A204.1 (cell line): ENCODE measurements around the gene KIFC3.
"Not testable (repeated sequence)": the region's sequence is repeated elsewhere in the genome, so short reads cannot be mapped to it uniquely, and the experiment has no call there.

Experiments used
- FAIRE-seq: peaks from 2 replicates; lab custom pipeline; 2012; peaks lifted over from hg19 to GRCh38; lab: Jason Lieb, UNC

KIFC3 gene

DNA sequence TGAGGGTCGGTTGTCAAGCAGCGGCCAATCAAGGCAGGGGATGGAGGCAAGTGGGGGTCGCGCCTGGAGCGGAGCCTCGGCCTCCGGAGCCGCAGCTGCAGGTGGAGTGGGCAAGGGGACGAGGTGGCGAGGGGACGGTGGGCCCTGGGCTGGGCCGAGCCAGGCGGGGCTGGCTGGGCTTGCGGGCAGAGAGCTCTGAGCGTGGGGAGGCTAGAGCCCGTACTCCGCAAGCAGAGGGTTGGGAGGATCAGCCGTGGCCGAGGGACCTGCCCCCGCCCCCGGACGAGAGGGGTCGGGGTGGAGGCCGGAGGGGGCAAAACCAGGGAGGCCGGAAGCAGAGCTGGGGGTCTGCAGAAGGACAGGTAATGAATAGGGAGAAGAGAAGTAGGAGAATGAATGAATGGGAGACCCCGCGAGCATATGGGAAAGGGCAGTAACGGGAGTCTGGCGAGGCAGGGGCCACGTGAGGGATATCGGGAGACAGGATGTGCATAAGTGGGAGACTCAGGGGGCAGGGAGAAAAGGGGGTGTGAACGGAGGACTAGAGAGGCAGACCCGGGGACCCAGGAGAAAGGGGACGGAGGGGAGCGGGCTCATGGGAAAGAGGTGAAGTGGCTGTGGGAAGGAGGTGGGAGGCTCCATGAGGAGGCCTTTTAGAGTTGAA is 66.4 kb downstream of the KIFC3 start, which contains the start of gene KATNB1:
KATNB1 (plus strand) TSS at position 16 of the 664 bp plus-strand sequence. CDS start 1,474 bp downstream, outside the sequence.
- FAIRE-seq: no peak

DNA sequence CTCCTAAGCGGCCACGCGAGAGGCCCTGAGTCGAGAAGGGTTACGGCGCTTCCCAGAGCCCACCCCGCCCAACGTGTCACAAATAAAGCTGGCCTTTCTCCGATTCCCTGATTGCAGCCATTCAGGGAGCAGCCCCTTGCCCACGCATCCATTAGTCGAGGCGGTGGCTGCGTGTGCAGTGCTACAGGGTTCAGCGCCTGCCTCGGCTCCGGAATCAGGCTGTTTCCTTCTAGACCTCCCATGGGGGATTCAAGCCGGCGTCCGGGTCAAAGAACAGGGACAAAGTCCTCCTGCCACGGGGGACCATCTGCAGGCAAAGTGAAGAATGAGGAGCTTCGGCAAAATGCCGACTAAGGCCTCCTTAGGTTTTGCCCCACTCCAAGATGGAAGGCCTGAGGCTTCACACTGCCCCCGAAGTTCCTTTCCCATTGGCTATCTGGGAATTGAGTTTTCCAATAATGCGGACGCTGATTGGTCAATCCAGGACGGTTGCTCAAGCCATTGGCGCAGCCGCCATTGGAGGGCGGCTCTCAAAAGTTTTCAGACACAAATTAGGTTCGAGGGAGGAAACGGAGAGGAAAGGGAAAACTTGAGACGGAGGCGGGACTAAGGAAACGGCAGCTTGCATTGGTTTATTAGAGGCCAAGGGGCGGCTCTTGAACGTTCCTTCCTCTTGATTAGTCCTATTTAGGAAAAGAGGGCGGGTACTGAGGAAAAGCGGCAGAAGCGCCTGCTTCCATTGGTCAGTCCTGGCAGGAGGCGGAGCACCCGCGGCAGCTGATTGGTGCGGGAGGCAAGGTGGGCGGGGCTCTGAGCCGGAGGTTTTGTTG is 67.2 kb downstream of the KIFC3 start:
- FAIRE-seq: peak; percentile 100

DNA sequence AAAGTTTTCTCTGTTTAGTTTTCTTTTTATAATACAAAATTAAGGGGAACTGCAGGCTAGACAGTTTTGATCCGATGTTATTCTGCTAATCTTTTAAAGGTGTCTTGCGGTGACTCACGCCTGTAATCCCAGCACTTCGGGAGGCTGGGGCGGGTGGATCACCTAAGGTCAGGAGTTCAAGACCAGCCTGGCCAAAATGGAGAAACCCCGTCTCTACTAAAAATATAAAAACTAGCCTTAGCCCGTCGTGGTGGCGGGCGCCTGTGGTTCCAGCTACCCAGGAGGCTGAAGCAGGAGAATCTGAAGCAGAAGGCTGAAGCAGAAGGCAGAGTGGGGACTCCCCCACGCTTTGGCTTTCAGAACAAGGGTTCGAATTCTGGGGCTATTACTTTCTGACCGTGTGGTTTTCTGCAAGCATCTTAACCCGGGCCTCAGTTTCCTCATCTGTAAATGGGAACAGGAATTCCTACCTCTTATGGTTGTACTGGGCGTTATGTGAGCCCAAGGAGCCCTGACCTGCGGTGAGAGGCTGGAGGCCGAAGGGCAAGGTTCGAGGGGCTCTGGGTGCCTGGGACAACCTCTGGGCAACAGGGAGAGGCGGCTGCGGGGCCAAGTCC is 67.9 kb downstream of the KIFC3 start:
- FAIRE-seq: no peak

DNA sequence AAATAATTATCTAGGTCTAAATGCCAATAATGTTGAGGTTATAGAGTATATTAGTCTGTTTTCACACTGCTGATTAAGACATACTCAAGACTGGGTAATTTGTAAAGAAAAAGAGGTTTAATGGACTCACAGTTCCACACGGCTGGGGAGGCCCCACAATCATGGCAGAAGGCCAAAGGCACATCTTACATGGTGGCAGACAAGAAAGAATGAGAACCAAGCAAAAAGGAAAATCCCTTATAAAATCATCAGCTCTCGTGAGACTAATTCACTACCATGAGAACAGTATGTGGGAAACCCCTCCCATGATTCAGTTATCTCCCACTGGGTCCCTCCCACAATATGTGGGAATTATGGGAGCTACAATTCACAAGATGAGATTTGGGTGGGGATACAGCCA is 69.6 kb downstream of the KIFC3 start:
- no peak for FAIRE-seq

DNA sequence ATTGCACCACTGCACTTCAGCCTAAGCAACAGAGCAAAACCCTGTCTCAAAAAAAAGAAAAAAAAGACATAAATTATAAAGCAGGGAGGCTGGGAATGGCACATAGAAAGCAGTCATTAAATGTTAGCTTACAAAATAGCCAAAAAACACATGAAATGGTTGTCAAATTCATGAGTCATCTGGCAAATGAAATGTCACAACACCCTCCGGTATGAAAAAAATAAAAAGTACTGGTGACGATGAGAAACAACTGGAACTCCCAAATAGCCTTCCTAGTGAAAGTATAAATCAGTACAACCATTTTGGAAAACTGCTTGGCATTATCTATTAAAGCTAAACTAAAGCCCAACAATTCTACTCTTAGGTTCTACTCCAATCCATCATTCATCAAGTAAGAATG is 70.3 kb downstream of the KIFC3 start:
- FAIRE-seq: no peak

DNA sequence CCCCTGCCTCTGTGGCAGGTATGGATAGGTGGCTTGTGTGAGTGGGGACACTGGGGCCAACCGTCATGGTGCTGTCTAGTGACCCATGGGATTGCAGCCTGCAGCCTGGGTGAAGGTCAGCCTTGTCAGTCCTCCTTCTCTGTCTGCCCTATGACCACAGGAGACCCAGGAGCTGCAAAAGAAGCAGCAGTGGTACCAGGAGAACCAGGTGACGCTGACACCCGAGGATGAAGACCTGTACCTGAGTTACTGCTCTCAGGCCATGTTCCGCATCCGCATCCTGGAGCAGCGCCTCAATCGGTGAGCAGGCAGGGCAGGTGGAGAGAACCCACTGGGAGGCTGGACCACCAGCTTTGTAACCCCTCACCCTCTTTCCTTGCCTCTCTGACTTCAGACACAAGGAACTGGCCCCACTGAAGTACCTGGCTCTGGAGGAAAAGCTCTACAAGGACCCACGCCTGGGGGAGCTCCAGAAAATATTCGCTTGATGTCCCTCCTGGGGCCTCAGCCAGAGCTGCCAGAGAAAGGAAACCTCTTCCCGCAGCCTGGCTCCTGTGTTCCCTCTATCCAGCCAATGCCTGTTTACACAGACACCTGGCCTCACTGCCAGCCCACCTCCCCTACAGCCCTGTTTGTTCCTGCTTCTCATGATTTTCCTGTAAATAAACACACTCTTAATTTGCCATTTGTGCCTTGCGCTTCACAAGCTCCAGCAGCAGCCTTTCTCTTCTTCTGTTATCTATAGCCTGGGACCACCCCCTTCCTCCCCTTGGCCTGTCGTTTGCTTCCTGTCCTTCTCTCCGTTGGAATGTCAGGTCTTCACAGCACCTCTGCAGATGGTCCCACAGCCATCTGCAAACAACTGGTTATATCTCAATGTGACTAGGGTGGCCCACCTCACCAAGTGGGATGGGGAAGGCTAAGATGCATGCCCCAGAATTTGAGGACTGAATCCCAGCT is 71.2 kb downstream of the KIFC3 start:
- FAIRE-seq: no peak

DNA sequence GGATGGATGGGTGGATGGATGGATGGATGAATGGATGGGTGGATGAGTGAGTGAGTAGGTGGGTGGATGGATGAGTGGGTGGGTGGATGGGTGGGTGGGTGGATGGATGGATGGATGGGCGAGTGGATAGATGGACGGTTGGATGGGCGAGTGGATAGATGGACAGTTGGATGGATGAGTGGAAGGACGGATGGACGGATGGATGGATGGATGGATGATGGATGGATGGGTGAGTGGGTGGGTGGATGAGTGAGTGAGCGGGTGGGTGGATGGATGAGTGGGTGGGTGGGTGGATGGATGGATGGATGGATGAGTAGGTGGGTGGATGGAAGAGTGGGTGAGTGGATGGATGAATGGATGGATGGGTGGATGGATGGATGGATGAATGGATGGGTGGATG is 72.4 kb downstream of the KIFC3 start:
- not testable (repeated sequence) for FAIRE-seq

DNA sequence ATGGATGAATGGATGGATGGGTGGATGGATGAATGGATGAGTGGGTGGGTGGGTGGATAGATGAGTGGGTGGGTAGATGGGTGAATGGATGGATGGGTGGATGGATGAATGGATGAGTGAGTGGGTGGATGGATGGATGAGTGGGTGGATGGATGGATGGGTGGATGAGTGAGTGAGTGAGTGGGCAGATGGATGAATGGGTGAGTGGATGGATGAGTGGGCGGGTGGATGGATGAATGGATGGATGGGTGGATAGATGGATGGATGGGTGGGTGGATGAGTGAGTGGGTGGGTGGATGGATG is 73.2 kb downstream of the KIFC3 start:
- FAIRE-seq: no peak

DNA sequence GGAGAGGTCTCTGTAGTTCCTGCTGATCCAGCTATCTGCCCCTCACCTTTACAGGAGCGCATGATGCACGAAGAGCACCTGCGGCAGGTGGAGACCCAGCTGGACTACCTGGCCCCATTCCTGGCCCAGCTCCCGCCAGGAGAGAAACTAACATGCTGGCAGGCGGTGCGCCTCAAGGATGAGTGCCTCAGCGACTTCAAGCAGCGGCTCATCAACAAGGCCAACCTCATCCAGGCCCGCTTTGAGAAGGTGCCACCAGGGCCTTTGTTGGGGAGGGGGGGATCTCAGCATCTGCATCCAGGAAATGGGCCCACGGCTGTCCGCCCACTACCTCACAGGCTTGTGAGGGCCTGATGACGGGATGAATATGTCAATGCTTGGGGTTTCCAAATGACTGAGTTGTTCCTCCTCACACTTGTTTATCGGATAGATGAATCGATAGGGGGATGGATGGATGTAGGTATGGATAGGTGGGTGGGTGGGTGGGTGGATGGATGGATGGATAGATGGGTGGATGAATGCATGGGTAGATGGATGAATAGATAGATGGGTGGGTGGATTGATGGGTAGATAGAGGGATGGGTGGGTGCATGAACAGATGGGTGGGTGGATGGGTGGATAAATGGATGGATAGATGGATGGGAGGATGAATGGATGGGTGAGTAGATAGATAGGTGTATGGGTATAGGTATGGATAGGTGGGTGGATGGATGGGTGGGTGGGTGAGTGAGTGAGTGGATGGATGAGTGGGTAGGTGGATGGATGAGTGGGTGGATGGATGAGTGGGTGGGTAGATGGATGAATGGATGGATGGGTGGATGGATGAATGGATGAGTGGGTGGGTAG is 73.7 kb downstream of the KIFC3 start:
- no peak for FAIRE-seq

DNA sequence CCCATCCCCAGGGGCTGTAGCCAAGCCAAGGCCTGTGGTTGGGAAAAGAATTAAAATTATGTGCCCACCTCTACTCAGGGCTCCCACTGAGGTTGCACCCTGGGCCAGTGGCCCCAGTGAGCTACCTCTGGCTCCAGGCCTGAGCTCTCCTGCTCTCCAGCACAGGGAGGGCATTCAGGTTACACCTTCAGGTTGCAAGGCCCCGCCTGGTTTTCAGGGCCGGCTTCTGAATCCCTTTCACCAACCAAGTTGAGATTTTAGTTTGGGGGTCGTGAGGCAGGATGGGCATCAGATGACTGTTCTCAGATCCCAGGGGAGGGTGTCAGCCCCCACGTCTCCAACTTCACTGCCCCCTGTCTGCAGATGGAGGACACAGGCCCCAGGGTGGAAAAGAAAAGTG is 74.7 kb downstream of the KIFC3 start:
- FAIRE-seq: no peak

DNA sequence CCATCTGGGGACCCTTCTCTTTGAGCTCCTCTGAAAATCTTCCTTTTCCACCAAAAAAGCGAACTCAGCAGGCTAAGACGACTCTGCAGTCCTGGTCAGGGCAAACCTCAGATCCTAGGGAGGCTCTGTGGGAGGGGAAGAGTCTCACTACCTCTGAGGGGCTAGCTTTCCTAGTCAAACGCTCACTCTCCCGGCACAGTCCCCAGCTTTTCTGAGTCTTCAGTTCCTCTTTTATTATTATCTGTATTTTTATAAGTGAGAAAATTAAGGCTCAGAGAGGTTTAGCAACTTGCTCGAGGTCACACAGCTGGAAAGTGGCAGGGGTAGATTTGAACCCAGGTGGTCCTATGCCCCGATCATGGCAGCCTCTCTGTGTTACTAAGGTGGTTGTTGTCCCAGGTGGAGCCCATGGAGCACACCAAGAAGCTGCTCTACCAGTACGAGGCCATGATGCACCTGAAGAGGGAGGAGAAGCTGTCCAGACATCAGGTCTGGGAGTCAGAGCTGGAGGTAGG is 75.8 kb downstream of the KIFC3 start:
- no peak for FAIRE-seq

DNA sequence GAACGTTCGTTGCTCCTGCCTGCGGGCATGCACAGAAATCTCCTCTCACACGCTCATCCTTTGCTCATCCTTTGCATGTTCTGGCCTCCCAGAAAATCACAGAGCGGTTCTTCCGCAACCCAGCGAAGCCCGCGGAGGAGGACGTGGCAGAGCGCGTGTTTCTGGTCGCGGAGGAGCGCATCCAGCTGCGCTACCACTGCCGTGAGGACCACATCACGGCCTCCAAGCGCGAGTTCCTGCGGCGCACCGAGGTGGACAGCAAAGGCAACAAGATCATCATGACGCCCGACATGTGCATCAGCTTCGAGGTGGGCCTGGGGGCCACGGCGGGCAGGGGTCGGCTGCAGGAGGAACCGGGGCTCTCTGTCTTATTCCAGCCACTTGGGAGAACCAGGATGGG is 76.3 kb downstream of the KIFC3 start:
- no peak for FAIRE-seq

DNA sequence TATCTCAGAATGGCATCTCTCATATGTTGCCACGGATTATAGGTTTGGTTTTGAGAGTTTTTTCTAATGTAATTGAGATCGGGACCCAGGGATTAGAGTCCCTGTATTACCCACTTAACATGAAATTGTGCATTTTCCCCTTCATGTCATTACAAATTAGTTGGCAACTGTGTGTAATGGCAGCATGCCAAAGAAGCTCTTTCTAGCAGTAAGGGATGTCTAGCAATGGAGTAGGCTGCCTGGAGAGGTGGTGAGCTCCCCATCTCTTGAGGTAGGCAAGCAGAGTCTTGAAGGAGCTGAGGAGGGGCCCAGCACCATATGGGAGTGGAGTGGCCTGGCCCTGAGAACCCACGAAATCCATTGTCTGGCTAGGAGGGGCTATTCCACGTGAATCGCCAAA is 76.7 kb downstream of the KIFC3 start:
- FAIRE-seq: no peak

DNA sequence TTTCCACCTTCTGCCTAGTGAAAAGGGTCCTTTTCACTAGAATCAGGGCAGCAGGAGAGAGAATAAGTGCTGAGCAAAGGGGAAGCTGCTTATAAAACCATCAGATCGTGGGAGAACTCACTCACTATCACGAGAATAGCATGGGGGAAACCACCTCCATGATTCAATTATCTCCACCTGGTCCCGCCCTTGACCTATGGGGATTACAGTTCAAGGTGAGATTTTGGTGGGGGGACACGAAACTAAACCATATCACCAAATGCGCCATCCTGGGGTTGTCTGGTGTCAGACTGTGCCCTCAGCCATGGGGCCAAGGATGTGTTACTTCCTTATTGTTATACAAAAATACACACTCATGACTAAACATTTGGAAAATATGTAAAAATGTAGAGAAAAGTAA is 77.1 kb downstream of the KIFC3 start:
- no peak for FAIRE-seq

DNA sequence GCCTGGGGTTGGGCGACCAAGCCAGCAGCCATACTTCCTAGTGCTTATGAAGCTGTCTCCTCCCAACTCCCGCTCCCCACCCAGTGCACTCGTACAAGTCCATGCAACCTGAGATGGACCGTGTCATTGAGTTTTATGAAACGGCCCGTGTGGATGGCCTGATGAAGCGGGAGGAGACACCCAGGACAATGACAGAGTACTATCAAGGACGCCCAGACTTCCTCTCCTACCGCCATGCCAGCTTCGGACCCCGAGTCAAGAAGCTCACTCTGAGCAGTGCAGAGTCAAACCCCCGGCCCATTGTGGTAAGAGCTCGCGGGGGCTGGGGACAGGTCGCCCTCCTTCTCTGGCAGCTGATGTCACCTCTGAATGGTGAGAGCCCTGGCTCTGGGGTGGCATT is 77.8 kb downstream of the KIFC3 start:
- no peak for FAIRE-seq

DNA sequence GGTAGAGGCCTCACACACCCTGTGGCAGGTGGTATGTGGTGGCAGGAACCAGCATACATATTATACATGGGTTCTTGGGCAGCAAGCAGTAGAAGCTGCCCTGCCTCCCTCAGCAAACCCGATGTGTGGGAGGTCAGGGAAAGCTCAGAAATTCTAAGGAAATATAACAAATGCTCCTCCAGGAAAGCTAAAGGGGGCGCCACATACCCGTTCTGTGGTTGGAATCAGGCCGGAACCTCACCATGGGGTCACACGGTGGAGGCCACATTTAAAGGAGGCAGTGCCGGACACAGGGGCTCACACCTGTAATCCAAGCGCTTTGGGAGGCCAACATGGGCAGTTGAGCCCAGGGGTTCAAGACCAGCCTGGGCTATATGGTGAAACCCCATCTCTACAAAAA is 79.1 kb downstream of the KIFC3 start:
- FAIRE-seq: no peak

DNA sequence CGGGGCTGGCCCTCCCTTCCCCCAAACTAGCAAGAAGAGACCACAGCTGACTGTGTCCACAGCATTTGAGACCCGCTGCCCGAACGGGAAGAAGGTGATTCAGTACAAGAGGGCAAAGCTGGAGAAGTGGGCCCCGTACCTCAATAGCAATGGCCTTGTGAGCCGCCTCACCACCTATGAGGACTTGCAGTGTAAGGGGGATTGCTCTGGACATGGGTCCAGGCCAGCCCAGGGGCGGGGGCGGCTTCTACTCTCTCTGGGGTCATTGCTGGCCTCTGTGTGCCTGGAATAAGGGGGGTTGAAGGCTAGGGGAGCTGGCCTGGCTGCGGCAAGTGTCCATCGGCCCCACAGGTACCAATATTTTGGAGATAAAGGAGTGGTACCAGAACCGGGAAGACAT is 79.6 kb downstream of the KIFC3 start:
- FAIRE-seq: no peak

DNA sequence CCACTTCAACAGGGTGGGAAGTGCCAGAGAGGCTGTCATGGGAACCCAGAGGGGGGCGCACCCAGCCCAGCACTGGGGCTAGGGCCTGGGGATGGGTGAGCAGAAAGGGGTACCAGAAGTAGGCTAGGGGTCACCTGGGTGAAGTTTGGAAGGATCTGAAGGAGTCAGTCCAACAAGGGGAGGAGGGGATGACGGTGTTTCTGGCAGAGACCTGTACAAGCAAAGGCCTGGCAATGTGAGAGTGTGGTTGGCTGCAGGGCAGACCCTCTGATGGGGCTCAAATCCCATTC is 80.1 kb downstream of the KIFC3 start:
- no peak for FAIRE-seq

DNA sequence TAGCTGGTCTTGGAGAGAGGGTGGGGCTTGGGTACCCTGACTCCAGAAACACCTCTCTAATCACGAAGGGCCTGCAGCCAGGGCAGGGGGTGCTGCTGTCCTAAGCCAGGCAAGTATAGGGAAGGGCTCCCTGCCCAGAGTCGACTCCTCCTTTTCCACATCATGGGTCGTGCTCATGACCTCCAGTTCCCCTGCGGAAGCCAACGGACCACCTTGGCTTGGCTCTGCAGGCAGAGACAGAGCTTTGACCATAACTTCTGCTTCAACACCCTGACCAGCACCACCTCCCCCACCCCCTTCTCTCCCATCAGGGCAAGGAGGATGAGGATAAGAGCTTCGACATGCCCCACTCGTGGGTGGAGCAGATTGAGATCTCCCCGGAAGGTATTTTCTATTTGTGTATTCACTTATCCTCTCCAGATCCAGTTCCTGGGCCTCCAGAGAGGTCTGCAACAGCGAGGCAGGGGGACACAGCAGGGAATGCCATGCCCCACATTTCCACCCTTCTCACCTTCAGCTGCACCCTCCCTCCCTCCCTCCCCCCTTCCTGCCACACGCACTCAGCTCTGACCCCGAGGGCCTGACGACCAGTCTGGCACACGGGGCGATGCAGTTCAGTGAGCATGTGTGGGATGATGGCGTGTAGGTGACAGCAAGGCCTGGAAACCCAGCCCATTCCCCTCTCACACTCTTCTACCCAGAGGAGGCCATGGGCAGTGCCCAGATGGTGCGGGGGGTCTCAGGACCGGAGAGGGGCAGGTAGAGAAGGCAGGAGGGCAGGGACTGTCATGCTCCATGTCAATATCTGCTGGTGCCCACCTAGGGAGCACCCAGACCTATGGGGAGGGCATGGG is 80.7 kb downstream of the KIFC3 start:
- no peak for FAIRE-seq

DNA sequence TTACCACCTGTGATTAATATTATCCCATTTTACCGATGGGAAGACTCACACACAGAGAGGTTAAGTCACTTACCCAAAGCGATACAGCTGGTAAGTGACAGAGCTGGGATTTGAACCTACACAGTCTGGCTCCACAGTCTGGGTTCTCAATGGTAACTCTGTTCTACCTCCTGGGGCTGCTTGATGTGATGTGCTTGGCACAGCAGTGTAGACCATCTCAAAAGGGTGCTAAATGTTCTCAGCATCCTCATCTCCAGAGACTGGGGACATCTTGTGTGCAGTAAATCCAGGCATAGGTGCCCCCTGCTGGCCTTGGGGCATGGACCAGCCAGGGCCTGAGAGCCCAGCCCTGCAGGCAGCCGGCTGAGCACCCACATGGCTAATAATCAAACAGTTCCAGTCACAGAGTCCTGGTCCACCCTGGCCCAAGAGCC is 82.1 kb downstream of the KIFC3 start:
- no peak for FAIRE-seq

DNA sequence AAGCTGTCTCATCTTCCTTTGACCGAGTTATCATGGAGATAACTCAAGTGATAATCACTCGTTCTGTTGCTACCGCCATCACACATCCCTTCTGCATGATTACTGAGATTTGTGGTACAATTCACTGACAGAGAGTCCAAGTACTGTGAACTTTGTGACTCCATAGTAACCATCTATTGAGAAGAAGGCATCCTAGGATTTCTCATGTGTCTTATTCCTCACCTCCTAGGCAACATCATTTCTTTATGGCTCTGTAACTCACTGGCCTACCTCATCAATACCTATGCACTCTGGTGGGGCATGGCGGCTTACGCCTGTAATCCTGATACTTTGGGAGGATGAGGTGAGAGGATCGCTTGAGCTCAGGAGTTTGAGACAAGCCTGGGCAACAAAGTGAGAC is 88.2 kb downstream of the KIFC3 start:
- FAIRE-seq: no peak
